HCT116 (cell line): ENCODE measurements around the gene RASL11B.

Source experiments
- CEBPB ChIP-seq: IDR thresholded peaks from 2 replicates; pipeline ENCODE4 v1.6.1; 2012; ENCODE audit warnings: low read depth
- CTCF ChIP-seq, 3 experiments: fragments of 200-600 bp in 1 of 3; sonication (generic) in 1 of 3; IDR thresholded peaks in 2 of 3; conservative IDR thresholded peaks in 1 of 3; 2 replicates each; pipeline ENCODE4 v1.5.1; 2012 to 2017; ENCODE audit warnings: low read depth in 2 of 3, low read length in 2 of 3, antibody characterized with exemption in 1 of 3, borderline replicate concordance in 1 of 3, control low read depth in 1 of 3, mild to moderate bottlenecking in 1 of 3, mixed read lengths in 1 of 3, mixed run types in 1 of 3, moderate library complexity in 1 of 3; ENCODE audit not compliant: insufficient read depth in 1 of 3
- ELF1 ChIP-seq: IDR thresholded peaks from 2 replicates; pipeline ENCODE4 v1.6.1; 2012; ENCODE audit warnings: low read depth, borderline replicate concordance
- EZH2 ChIP-seq: fragments of 200-600 bp; sonication (generic); IDR thresholded peaks from 2 replicates; pipeline ENCODE4 v1.6.1; 2017; ENCODE audit warnings: antibody characterized with exemption, mixed run types
- EZH2phosphoT487 ChIP-seq: fragments of 200-600 bp; IDR thresholded peaks from 2 replicates; pipeline ENCODE4 v1.6.1; 2018; ENCODE audit warnings: antibody characterized with exemption, borderline replicate concordance
- JUND ChIP-seq: IDR thresholded peaks from 2 replicates; pipeline ENCODE4 v1.6.1; 2012
- MAX ChIP-seq: IDR thresholded peaks from 2 replicates; pipeline ENCODE4 v1.6.1; 2012
- POLR2A ChIP-seq: IDR thresholded peaks from 2 replicates; pipeline ENCODE4 v1.7.0; 2011; ENCODE audit warnings: borderline replicate concordance; ENCODE audit not compliant: insufficient read depth, insufficient read length; ENCODE audit errors: extremely low read depth
- POLR2AphosphoS5 ChIP-seq: IDR thresholded peaks from 2 replicates; pipeline ENCODE4 v1.6.1; 2011; ENCODE audit warnings: mild to moderate bottlenecking, low read depth, low read length, moderate library complexity
- SP1 ChIP-seq: IDR thresholded peaks from 2 replicates; pipeline ENCODE4 v1.6.1; 2012; ENCODE audit warnings: low read depth
- TCF7L2 ChIP-seq: IDR thresholded peaks from 2 replicates; pipeline ENCODE4 v1.7.0; 2011; ENCODE audit warnings: borderline replicate concordance, inconsistent platforms; ENCODE audit not compliant: insufficient read depth, insufficient read length; ENCODE audit errors: extremely low read depth
- YY1 ChIP-seq: IDR thresholded peaks from 2 replicates; pipeline ENCODE4 v1.6.1; 2011; ENCODE audit warnings: low read length, low read depth, moderate library complexity, mild to moderate bottlenecking; ENCODE audit not compliant: insufficient replicate concordance; ENCODE audit errors: extremely low read depth
- ZFX ChIP-seq: fragments of 450-650 bp; IDR thresholded peaks from 2 replicates; pipeline ENCODE4 v1.6.1; 2017
- ZNF274 ChIP-seq: fragments of 200-500 bp; sonication (Bioruptor generic); IDR thresholded peaks from 2 replicates; pipeline ENCODE4 v1.6.1; 2014; ENCODE audit warnings: mild to moderate bottlenecking, low read depth, low read length, inconsistent platforms

GRCh38 chr4:52869656-52870055 lies 7.5 kb downstream of the RASL11B start:
- TF ChIP-seq CTCF (IDR thresholded peaks at IDR 0.05 in 2 of 3, conservative IDR thresholded peaks at IDR 0.05 in 1 of 3; ENCODE audit: borderline replicate concordance in 1 of 3, insufficient read depth in 1 of 3, low read depth in 2 of 3, low read length in 2 of 3) (no peak), POLR2A (no peak), MAX (no peak), SP1 (no peak), YY1 (no peak), JUND (no peak), ZNF274 (no peak), TCF7L2 (no peak), EZH2 (no peak), ELF1 (no peak), EZH2phosphoT487 (no peak), ZFX (no peak), POLR2AphosphoS5 (no peak), CEBPB (no peak)
